ENCODE measurements around the gene ZMYND11. TPM values are rescaled to one million over a fixed set of nuclear protein-coding genes. Genes with fewer than 3 reads are reported as not detected.

ZMYND11 gene
- total RNA-seq, 2 donors from 2014 or later, result 60.2 to 61.1 TPM

- Histone ChIP-seq H3K27ac (no peak overlapping the region), H3K4me3 (no peak overlapping the region), H3K9me3 (peaks cover 0 to 25% of the 10 kb centered on the region in 2 donors), H3K36me3 (no peaks in the 10 kb centered on the region), H3K27me3 (no peaks in the 10 kb centered on the region), H3K4me1 (no peaks in the 10 kb centered on the region)
- no peak for DNase-seq (ENCODE audit: low spot score)
- no peak for TF ChIP-seq CTCF (IDR thresholded peaks at IDR 0.05)
These were observed 38.8 kb upstream of the ZMYND11 start for GRCh38 chr10:96466-96865.

- TF ChIP-seq CTCF (IDR thresholded peaks at IDR 0.05), result no peak
- Histone ChIP-seq H3K27me3 (no peaks in the 10 kb centered on the region), H3K9me3 (no peaks in the 10 kb centered on the region), H3K4me3 (no peak overlapping the region), H3K36me3 (no peaks in the 10 kb centered on the region), H3K27ac (no peak overlapping the region), H3K4me1 (no peaks in the 10 kb centered on the region)
- no peak for DNase-seq (ENCODE audit: low spot score)
These were observed 30.8 kb upstream of the ZMYND11 start for GRCh38 chr10:104416-104815.

GRCh38 chr10:104862-105565 lies 30.2 kb upstream of the ZMYND11 start:
- Histone ChIP-seq H3K9me3 (no peaks in the 10 kb centered on the region), H3K4me3 (no peak overlapping the region), H3K4me1 (no peaks in the 10 kb centered on the region), H3K36me3 (no peaks in the 10 kb centered on the region), H3K27me3 (no peaks in the 10 kb centered on the region), H3K27ac (no peak overlapping the region)
- DNase-seq (ENCODE audit: low spot score), result no peak
- TF ChIP-seq CTCF (IDR thresholded peaks at IDR 0.05), result no peak

- Histone ChIP-seq H3K36me3 (no peaks in the 10 kb centered on the region), H3K4me3 (no peak overlapping the region), H3K9me3 (no peaks in the 10 kb centered on the region), H3K4me1 (no peaks in the 10 kb centered on the region), H3K27me3 (no peaks in the 10 kb centered on the region), H3K27ac (no peak overlapping the region)
- no peak for DNase-seq (ENCODE audit: low spot score)
- no peak for TF ChIP-seq CTCF (IDR thresholded peaks at IDR 0.05)
These were observed 29.4 kb upstream of the ZMYND11 start for GRCh38 chr10:105806-106205.

GRCh38 chr10:106740-107139 lies 28.5 kb upstream of the ZMYND11 start:
- Histone ChIP-seq H3K27ac (no peak overlapping the region), H3K36me3 (no peaks in the 10 kb centered on the region), H3K4me3 (no peak overlapping the region), H3K9me3 (no peaks in the 10 kb centered on the region), H3K27me3 (no peaks in the 10 kb centered on the region), H3K4me1 (no peaks in the 10 kb centered on the region)
- no peak for DNase-seq (ENCODE audit: low spot score)
- TF ChIP-seq CTCF (IDR thresholded peaks at IDR 0.05), result no peak

- no peaks in the 10 kb centered on the region for H3K9me3 ChIP-seq
- H3K27ac ChIP-seq, result no peak overlapping the region
- no peaks in the 10 kb centered on the region for H3K27me3 ChIP-seq
- H3K36me3 ChIP-seq, result no peaks in the 10 kb centered on the region
- no peaks in the 10 kb centered on the region for H3K4me1 ChIP-seq
- H3K4me3 ChIP-seq, result no peak overlapping the region
- TF ChIP-seq CTCF (IDR thresholded peaks at IDR 0.05), result no peak
- no peak for DNase-seq (ENCODE audit: low spot score)
These were observed 23.0 kb upstream of the ZMYND11 start for GRCh38 chr10:112246-112645.

Measured in right atrium auricular region (tissue), 2 donors.